IgD-negative memory B cell (primary cell): ENCODE results near the gene BRD4. TPM values are rescaled to one million over a fixed set of nuclear protein-coding genes. Genes with fewer than 3 reads are reported as not detected.

Source experiments
- H3K27ac Mint-ChIP-seq, 3 donors: one replicate each; pipeline ENCODE4 v1.8.0; 2020 to 2022; ENCODE audit warnings: mild to moderate bottlenecking in 3 of 3, mixed read lengths in 3 of 3, moderate library complexity in 1 of 3
- H3K27me3 Mint-ChIP-seq: one replicate; pipeline ENCODE4 v1.8.0; 2021; ENCODE audit warnings: mixed read lengths
- H3K36me3 Mint-ChIP-seq: one replicate; pipeline ENCODE4 v1.8.0; 2020; ENCODE audit warnings: mild to moderate bottlenecking, mixed read lengths
- H3K4me1 Mint-ChIP-seq, 3 donors: one replicate each; pipeline ENCODE4 v1.8.0; 2020 to 2022; ENCODE audit warnings: mixed read lengths in 3 of 3, mild to moderate bottlenecking in 1 of 3
- H3K4me3 Mint-ChIP-seq, 4 donors: one replicate each; pipeline ENCODE4 v1.8.0; 2020 to 2022; ENCODE audit warnings: mild to moderate bottlenecking in 4 of 4, mixed read lengths in 4 of 4, moderate library complexity in 3 of 4
- H3K9me3 Mint-ChIP-seq, 3 donors: one replicate each; pipeline ENCODE4 v1.8.0; 2020 to 2021; ENCODE audit warnings: mixed read lengths in 3 of 3, mild to moderate bottlenecking in 1 of 3
- polyA plus RNA-seq: library from polyadenylated mRNA; unstranded; fragments of 300-500 nt; fragmentation: Illumina TruSeq; gene quantifications from one replicate; pipeline ENCODE4 v1.2.3, GENCODE V29; 2021

Gene BRD4
- polyA plus RNA-seq, 1 donor from 2014 or later: 20.5 TPM

DNA sequence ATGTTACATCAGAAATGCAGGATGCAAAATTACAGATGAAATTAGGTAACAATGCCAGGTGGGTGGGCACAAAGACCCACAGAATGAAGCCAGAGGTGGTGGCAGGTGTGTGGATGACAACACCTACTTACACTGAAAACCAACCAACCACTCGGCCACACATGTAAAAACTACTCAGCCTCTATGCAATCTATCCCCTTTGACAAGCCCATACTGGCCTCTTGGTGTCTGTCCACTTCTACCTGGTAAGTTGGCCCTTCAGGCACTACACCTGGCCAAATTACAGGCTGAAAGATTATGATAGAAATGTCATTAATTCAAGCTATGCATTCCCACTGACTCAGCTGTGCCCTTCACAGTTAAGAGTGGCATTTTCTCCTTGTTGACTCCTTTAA is 50.0 kb downstream of the BRD4 start:
- peak overlapping the region in 3 of 4 donors; percentile 13 to 42 (median 40) for H3K4me3 Mint-ChIP-seq
- H3K36me3 Mint-ChIP-seq: peaks cover 2% of the 10 kb centered on the region
- peaks cover 65 to 82% (median 70%) of the 10 kb centered on the region in 3 donors for H3K4me1 Mint-ChIP-seq
- no peaks in the 10 kb centered on the region for H3K9me3 Mint-ChIP-seq
- peak overlapping the region; percentile 71 to 81 (median 73) for H3K27ac Mint-ChIP-seq
- no peaks in the 10 kb centered on the region for H3K27me3 Mint-ChIP-seq

DNA sequence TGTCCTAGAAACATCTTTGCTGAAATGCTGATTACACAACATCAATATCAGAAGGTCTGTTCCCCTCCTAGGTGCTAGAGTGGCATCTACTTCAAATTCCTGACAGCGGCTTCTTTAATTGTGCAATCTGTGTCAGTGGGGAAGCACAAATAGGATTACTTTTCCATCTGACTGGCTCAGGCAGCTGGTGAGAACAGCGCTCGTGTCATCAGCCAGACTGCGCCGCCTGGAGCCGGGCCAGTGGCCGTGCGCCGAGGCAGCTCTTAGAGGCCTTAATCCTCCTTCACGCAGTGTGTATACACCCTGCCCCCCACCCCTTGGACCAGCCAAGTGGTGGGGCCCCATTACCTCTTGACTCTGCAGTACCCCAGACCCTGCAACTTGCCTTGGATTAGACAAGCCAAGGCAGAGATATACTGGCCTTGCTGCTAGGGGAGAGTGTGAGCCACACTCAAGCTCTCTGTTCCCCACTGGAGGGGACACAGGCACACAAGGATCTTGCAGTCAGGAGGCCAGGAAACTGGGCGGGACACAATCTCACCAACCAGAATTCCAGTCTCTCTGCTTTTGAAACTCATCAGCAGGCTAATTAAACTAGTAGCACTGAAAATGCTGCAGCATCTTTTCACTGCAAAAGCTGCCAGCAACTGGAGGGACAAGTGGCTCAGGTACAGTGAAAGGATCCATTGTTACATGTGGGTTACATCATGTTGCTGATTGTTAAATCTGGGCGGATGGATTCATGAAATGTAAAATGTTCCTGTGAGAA is 51.2 kb downstream of the BRD4 start:
- H3K9me3 Mint-ChIP-seq: no peaks in the 10 kb centered on the region
- peak overlapping the region; percentile 10 to 95 (median 80) for H3K27ac Mint-ChIP-seq
- no peak overlapping the region for H3K4me3 Mint-ChIP-seq
- H3K4me1 Mint-ChIP-seq: peaks cover 66 to 85% (median 74%) of the 10 kb centered on the region in 3 donors
- H3K36me3 Mint-ChIP-seq: peaks cover 2% of the 10 kb centered on the region
- H3K27me3 Mint-ChIP-seq: no peaks in the 10 kb centered on the region

DNA sequence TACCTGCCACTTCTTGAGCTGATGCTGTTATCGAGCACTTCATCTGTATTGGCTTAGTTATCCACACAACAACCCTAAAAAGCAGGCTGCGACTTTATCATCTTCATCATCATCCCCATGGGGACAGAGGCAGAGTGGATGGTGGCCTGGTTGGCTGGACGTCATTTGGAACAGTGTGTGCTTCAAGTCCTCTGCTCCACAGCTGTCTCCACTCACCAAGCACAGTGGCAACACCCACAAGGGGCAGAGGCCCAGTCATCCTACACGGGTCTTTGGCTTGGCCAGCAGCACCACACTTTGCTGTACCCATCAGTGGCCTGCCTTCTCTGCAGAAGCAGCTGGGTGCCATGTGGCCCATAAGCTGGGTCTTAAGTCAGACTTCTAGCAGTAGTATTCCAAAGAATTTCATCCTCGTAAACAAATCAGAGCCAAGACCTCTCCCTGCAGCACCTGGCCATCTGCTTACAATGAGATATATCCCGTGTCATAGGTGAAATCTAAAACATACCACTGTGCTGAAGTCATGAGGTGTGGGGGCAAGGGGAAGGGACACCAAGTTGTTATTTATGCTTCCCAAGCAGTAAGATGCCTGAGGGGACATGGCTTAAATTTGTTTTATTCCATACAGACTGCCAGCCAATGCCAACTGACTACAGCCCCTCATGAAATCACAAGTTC is 52.2 kb downstream of the BRD4 start:
- H3K27ac Mint-ChIP-seq: peak overlapping the region; percentile 39 to 95 (median 80)
- peaks cover 2% of the 10 kb centered on the region for H3K36me3 Mint-ChIP-seq
- no peaks in the 10 kb centered on the region for H3K27me3 Mint-ChIP-seq
- no peaks in the 10 kb centered on the region for H3K9me3 Mint-ChIP-seq
- H3K4me1 Mint-ChIP-seq: peaks cover 65 to 86% (median 67%) of the 10 kb centered on the region in 3 donors
- H3K4me3 Mint-ChIP-seq: peak overlapping the region in 3 of 4 donors; percentile 49 to 85 (median 49)

DNA sequence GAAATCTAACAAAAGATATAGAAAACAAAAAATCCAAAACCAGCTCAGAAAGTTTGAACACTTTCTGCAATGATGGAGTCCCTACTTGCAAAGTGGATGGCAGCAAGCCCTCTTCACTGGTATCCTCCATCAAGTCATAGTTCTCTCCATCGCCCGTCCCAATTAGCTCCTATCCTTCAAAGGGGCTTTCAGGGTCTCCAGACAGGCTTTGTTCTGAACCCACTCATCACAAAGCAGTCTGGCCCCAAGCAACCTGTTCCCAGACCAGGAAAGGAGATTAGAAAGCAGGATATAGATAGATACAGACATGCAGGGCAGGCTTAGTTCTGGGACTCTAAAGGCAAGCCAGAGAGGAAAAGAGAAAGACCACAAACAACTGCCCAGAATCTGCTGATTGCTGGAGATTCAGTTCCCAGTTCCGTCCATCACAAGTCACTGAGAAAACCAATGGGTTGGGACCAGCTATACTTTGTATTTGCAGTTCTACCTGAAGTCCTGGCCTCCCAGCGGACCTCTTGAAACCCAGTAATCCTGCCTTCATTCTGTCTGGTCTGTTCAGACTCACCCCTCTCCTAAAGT is 52.9 kb downstream of the BRD4 start:
- Mint-ChIP-seq H3K27ac (peak overlapping the region in 2 of 3 donors; percentile 63 to 95), H3K36me3 (peaks cover 2% of the 10 kb centered on the region), H3K4me1 (peaks cover 59 to 81% (median 62%) of the 10 kb centered on the region in 3 donors), H3K9me3 (no peaks in the 10 kb centered on the region), H3K4me3 (peak overlapping the region in 3 of 4 donors; percentile 36 to 85 (median 49)), H3K27me3 (no peaks in the 10 kb centered on the region)

DNA sequence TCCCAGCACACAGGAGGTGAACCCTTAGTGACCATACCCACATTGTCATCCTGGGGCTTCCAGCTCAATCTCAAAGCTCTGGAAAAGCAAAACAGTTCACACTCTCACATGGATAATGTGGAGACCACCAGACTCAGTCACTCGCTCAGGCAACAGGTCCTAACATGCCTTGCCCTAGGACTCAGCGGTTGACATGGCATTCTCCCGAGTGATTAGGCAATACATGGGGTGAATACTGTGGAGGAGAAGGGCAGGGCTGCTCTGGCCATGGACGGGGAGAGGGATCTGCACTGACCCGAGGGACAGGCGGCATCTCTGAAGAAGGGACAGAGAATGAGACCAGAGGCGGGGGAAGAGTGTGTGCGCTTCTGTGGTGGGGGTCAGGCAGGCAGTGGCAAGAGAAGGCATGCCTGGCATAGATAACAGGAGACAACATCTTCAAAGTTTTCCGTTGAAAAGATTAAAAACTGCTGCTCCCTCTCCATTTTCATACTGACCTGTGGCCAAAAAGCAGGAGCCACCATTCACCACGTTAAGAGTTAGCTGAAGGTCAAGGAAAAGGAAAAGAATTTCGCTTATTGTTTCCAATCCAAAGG is 55.6 kb downstream of the BRD4 start:
- H3K4me1 Mint-ChIP-seq: peaks cover 41 to 65% (median 50%) of the 10 kb centered on the region in 3 donors
- H3K9me3 Mint-ChIP-seq: no peaks in the 10 kb centered on the region
- H3K4me3 Mint-ChIP-seq: peak overlapping the region in 1 of 4 donors; percentile 58
- no peaks in the 10 kb centered on the region for H3K36me3 Mint-ChIP-seq
- no peaks in the 10 kb centered on the region for H3K27me3 Mint-ChIP-seq
- H3K27ac Mint-ChIP-seq: peak overlapping the region; percentile 12 to 86 (median 48)

DNA sequence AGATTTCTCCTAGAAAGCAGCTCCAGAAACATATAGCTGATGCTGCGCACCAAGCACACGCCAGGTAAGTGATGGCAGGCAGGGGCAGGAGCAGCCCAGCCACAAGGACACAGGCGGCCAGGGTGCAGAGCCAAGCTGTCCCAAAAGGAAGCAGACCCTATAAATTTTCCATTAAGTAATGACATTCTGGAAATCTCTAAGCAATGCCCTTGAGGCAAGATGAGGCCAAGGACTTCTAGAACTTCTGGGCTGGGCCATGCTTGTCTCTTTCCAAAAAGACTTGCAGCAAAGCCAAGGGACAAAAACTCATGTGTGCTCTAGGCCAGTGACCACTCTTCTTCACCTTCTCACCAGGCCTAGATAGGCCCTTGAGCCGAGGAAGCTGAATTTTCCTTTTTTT is 57.9 kb downstream of the BRD4 start:
- Mint-ChIP-seq H3K4me3 (peak overlapping the region in 1 of 4 donors; percentile 74), H3K36me3 (peaks cover 3% of the 10 kb centered on the region), H3K27me3 (no peaks in the 10 kb centered on the region), H3K4me1 (peaks cover 32 to 50% (median 46%) of the 10 kb centered on the region in 3 donors), H3K9me3 (no peaks in the 10 kb centered on the region), H3K27ac (peak overlapping the region in 2 of 3 donors; percentile 64)

DNA sequence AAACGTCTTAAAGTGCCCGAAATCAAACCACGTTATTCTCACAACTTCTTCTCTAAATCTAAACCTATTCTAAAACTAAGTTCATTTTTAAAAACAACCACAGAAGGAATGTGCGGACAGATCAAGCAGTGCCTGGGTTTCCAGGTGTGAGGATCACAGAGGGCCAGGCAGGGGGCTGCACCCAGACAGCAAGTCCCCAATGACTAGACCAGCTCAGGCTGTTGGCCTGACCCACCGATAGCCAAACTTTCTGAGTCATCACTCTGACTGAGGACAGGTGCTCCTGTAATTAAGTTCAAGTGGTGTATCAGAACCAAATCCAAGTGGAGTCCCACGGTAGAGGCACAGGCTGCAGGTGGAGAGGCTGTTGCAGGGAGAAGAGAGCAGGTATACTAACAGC is 62.5 kb downstream of the BRD4 start:
- H3K4me1 Mint-ChIP-seq: peaks cover 22 to 41% (median 24%) of the 10 kb centered on the region in 3 donors
- H3K9me3 Mint-ChIP-seq: no peaks in the 10 kb centered on the region
- H3K4me3 Mint-ChIP-seq: no peak overlapping the region
- peak overlapping the region in 2 of 3 donors; percentile 41 for H3K27ac Mint-ChIP-seq
- H3K27me3 Mint-ChIP-seq: no peaks in the 10 kb centered on the region
- peaks cover 3% of the 10 kb centered on the region for H3K36me3 Mint-ChIP-seq

DNA sequence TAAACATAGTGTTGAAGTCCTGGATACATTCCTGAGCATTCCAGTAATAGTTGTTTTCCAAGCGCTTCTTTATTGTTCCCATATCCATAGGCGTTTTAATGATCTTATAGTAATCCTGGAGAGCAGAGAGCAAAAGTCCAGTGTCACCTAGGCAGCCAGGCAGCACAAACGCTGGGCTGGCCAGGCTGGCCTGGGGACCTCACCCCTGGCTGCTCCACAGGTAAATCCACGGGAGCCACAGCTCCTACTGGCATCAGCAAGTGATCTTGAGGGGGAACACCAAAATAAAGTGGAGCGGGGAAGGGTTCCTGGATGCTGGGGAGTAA is 63.4 kb downstream of the BRD4 start:
- H3K4me3 Mint-ChIP-seq: no peak overlapping the region
- H3K4me1 Mint-ChIP-seq: peaks cover 16 to 34% (median 22%) of the 10 kb centered on the region in 3 donors
- no peaks in the 10 kb centered on the region for H3K9me3 Mint-ChIP-seq
- no peaks in the 10 kb centered on the region for H3K27me3 Mint-ChIP-seq
- H3K36me3 Mint-ChIP-seq: peaks cover 3% of the 10 kb centered on the region
- peak overlapping the region; percentile 40 to 68 (median 41) for H3K27ac Mint-ChIP-seq

DNA sequence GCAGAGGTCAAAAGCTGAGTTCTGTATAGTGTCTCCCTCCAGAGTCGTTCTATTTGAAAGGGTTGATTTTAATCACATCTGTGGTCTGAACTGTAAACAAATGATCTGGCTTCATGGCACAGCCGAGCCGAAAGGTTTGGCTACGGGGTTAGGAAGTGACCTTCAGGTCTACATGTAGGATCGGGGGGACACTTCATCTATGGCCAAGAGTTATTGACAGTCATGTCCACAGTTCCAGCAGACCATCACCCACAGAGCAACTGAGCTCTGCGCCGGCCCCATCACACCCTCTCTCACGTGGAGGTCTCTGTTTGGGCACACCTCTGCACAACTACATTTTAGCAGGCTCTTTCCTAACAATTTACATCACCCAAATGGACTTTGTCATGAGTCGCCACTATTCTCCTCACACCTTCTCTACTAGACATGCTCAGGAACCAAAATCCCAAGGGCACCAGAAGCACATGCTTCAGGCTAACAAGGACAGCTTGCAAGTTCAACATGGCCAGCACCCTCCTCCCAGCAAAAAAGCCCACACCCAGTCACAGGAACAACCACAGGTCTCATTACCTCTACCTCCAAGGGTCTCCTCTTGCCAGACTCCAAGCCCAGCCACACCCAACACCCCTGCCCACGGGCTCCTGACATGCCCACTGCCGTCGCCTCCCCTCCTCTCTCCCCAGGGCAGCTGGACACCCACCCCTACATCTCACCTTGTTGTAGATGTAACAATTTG is 64.0 kb downstream of the BRD4 start:
- H3K36me3 Mint-ChIP-seq: peaks cover 3% of the 10 kb centered on the region
- peaks cover 16 to 29% (median 20%) of the 10 kb centered on the region in 3 donors for H3K4me1 Mint-ChIP-seq
- no peaks in the 10 kb centered on the region for H3K27me3 Mint-ChIP-seq
- no peaks in the 10 kb centered on the region for H3K9me3 Mint-ChIP-seq
- peak overlapping the region in 2 of 3 donors; percentile 40 to 68 for H3K27ac Mint-ChIP-seq
- no peak overlapping the region for H3K4me3 Mint-ChIP-seq

DNA sequence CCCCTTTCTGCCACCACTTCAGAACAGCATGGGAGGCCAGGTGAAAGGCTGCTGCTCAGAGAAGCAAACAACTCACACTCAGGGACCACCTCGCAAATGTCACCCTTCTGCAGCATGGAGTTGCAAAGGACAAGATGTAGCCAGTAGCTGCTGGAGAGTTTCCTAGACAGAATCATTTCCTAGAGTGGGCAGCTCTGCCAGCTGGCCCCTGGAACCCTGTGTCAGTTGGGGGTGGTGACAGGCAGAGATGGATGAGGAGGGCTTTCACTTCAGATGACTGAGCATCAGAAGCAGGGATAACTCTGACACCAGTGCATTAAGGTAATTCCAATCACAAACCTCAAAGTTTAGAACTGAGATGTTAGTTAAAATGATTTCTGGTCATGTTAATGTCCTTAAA is 65.7 kb downstream of the BRD4 start:
- H3K27me3 Mint-ChIP-seq: no peaks in the 10 kb centered on the region
- no peaks in the 10 kb centered on the region for H3K9me3 Mint-ChIP-seq
- H3K4me1 Mint-ChIP-seq: peaks cover 11 to 27% (median 20%) of the 10 kb centered on the region in 3 donors

DNA sequence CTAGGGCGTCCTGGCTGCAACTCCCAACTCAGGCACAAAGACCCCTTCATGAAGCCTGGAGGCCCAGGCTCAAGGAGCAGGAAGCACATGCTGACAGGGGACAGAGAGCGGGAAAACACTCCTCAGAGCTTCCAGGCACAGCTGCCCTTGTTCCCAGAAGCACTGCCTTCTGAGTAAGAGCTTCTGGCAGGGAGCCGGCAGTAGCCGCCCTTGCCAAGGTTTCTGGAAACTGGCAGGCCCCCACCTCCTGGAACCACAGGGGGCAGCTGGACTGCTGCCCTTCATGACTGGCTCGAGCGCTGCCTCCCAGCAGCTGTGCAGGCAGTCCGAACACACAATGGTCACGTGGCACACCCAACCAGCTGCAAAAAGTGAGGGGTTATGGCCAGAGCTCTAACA is 66.5 kb downstream of the BRD4 start:
- no peaks in the 10 kb centered on the region for H3K9me3 Mint-ChIP-seq
- H3K27me3 Mint-ChIP-seq: no peaks in the 10 kb centered on the region
- peak overlapping the region in 2 of 3 donors; percentile 48 to 71 for H3K27ac Mint-ChIP-seq
- no peaks in the 10 kb centered on the region for H3K36me3 Mint-ChIP-seq
- no peak overlapping the region for H3K4me3 Mint-ChIP-seq
- H3K4me1 Mint-ChIP-seq: peaks cover 9 to 20% (median 18%) of the 10 kb centered on the region in 3 donors

More for the DNA sequence above, 65.7 kb downstream of the BRD4 start:
- no peak overlapping the region for H3K4me3 Mint-ChIP-seq
- H3K27ac Mint-ChIP-seq: peak overlapping the region; percentile 47 to 87 (median 48)
- peaks cover 3% of the 10 kb centered on the region for H3K36me3 Mint-ChIP-seq

DNA sequence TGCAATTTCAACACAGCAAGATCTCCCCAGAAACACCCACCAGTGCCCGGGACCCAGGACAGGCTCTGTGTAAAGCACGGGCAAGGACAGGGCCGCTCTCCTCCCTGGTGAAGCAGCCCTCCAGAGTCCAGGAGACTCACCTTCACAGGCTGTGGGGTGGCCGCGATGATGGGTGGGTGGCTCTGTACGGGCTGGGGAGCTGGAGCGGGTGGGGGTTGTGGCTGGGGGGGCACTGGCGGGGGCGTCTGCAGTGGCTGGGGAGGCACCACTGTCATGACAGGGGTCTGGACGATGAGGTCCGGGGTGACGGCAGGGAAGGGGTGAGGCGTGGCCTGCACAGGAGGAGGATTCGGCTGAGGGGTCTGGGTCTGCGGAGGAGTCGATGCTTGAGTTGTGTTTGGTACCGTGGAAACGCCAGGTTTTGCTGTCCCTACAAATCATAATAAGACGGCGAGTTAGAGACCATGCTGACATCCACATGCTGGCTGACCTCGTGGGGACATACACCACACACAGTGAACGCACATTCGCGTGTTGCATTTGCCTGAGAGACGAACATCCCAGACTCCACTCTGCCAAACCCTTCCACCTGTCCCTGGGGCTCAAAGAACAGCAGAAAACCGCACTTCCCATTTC is 67.0 kb downstream of the BRD4 start:
- H3K4me3 Mint-ChIP-seq: no peak overlapping the region
- no peaks in the 10 kb centered on the region for H3K27me3 Mint-ChIP-seq
- no peaks in the 10 kb centered on the region for H3K36me3 Mint-ChIP-seq
- H3K9me3 Mint-ChIP-seq: no peaks in the 10 kb centered on the region
- H3K27ac Mint-ChIP-seq: peak overlapping the region in 2 of 3 donors; percentile 62 to 71
- H3K4me1 Mint-ChIP-seq: peaks cover 9 to 15% (median 13%) of the 10 kb centered on the region in 3 donors

DNA sequence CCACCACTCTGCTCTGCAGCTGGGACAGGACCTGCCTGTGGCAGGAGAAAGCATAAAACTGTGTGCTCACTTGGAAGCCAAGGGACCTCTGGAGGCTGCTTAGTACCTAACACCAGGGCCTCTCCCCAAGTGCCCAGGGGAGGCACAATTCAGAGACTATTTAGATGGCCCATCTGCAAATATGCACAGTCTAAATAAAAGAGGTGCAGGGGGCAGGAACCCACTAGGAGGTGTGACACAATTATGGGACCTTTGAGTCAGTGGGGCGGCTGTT is 67.5 kb downstream of the BRD4 start:
- Mint-ChIP-seq H3K4me1 (peaks cover 9 to 12% (median 12%) of the 10 kb centered on the region in 3 donors), H3K27me3 (no peaks in the 10 kb centered on the region), H3K4me3 (no peak overlapping the region), H3K27ac (peak overlapping the region in 2 of 3 donors; percentile 16 to 62), H3K9me3 (no peaks in the 10 kb centered on the region), H3K36me3 (no peaks in the 10 kb centered on the region)
